Measurements from ENCODE around the gene CCDC80. TPM values are rescaled to one million over a fixed set of nuclear protein-coding genes. Genes with fewer than 3 reads are reported as not detected.

Gene CCDC80
- total and polyA plus RNA-seq, 2 of the 4 experiments (the other 2 are of a cell fraction) = 387 to 418 TPM

DNA sequence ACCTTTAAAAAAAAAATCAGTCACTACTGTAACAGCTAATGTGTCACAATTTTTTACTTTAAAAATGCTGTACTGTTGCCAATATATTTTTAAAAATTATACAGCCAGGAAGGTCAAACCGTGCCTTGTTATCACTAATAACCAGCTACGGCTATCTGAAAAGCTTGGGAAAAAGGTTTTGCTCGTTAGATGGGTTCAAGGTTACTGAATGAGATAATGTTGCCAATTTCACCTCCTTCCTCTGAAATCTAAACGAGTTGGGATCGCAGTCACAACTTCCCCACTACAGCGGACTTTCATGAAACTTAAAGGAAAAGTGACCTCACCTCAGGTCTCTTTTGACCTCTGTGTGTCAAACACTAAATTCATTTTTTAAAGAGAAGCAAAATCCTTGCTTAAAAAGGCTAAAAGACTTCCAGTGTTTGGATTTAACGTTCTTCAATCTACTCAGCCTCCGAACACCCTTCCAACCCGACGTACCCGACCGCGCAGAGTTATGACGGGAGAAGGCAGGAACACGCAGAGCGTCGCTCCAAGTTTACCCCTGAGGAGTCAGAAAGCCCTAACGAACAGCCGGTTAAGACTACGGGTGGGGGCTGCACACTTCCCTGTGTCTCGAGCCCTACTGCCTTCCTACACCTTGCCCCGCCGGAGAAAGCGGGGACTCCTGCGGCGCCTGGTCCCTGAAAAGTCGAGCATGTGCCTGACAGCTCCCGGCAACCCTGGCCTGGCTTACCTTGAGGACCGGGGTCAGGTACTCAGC lies 80.0 kb downstream of the CCDC80 start:
- Histone ChIP-seq H3K14ac (replicated peaks; ENCODE audit: low read depth, low read length) (peak overlapping the region; percentile 80), H2AFZ (replicated peaks; ENCODE audit: low read length, poor library complexity) (peak overlapping the region; percentile 99), H3K4me1 (ENCODE audit: control insufficient read depth, insufficient read depth, low read length) (peaks cover 2% of the 10 kb centered on the region; the same call in 1 of the 2 replicates), H3K9me1 (ENCODE audit: insufficient read depth, low read length) (peaks cover 3% of the 10 kb centered on the region), H3K23ac (ENCODE audit: low read depth, low read length) (peak overlapping the region; percentile 89), H3K79me1 (ENCODE audit: low read depth in 1 of 2, low read length in 2 of 2) (peaks cover 9 to 27% of the 10 kb centered on the region in 2 experiments), H3K4ac (ENCODE audit: low read depth, low read length) (peak overlapping the region; percentile 87), H4K91ac (ENCODE audit: insufficient read depth, low read depth, low read length) (peak overlapping the region; percentile 27; the same call in 1 of the 2 replicates), H3K27me3 (ENCODE audit: control insufficient read depth, insufficient read depth, low read length) (no peaks in the 10 kb centered on the region), H2BK15ac (ENCODE audit: low read depth, low read length) (no peak overlapping the region), H3K4me2 (ENCODE audit: low read depth, low read length) (peak overlapping the region; percentile 94), H4K5ac (ENCODE audit: low read depth, low read length) (peak overlapping the region; percentile 53; the same call in 1 of the 2 replicates), H3K56ac (ENCODE audit: extremely low read depth, insufficient read depth, low read length) (peak overlapping the region; percentile 87), H4K20me1 (ENCODE audit: insufficient read depth, low read length) (peaks cover 2% of the 10 kb centered on the region), H2AK5ac (ENCODE audit: low read depth, low read length) (no peak overlapping the region), H3K27ac (ENCODE audit: insufficient read depth, low read length) (peak overlapping the region; percentile 85), H3K9ac (ENCODE audit: low read depth, low read length) (peak overlapping the region; percentile 83), H3K4me3 (ENCODE audit: insufficient read depth, low read depth, low read length) (peak overlapping the region; percentile 56), H2BK20ac (ENCODE audit: low read depth, low read length) (no peak overlapping the region), H3K36me3 (ENCODE audit: control insufficient read depth, insufficient read depth, low read length) (peaks cover 3% of the 10 kb centered on the region; the same call in 1 of the 2 replicates), H3K18ac (ENCODE audit: low read depth, low read length) (no peak overlapping the region; the same call in 1 of the 2 replicates), H3K9me3 (ENCODE audit: control insufficient read depth, insufficient read depth, low read length) (no peaks in the 10 kb centered on the region), H2BK5ac (ENCODE audit: low read depth, low read length, poor library complexity, severe bottlenecking) (peak overlapping the region; percentile 69), H2BK120ac (ENCODE audit: low read depth, low read length) (peak overlapping the region; percentile 18; the same call in 1 of the 2 replicates), H4K8ac (ENCODE audit: low read depth in 2 of 2, low read length in 2 of 2) (peak overlapping the region; percentile 79 to 90), H2AK9ac (replicated peaks; ENCODE audit: low read depth, low read length, poor library complexity) (peak overlapping the region; percentile 97)
- CTCF ChIA-PET = interaction anchor here (0.6 kb wide), 2 partner anchors 262 to 452 kb away, joined by 3 to 4 read pairs; no protein-coding TSS in a partner anchor
- intact Hi-C loops (cut with micrococcal nuclease) (no loop called here), dilution Hi-C loops (cut with HindIII; ENCODE audit: low sequenced_read_pairs, unreplicated experiment) (no loop called here), in situ Hi-C loops (cut with MboI; ENCODE audit: low sequenced_read_pairs) (no loop called here)
- peak; percentile 38 for ATAC-seq (ENCODE audit: low read depth)
- TSS peak; percentile 37 for BruUV-seq (replicated peaks)
- TF ChIP-seq POLR2A (IDR thresholded peaks at IDR 0.05; ENCODE audit: low read depth, low read length) (peak; percentile 43; the same call in 1 of the 2 replicates), MAFK (IDR thresholded peaks at IDR 0.05; ENCODE audit: low read depth, low read length) (no peak), MAZ (IDR thresholded peaks at IDR 0.05; ENCODE audit: borderline replicate concordance, low read depth, low read length) (no peak), RAD21 (IDR thresholded peaks at IDR 0.05; ENCODE audit: low read length) (no peak), SMC3 (IDR thresholded peaks at IDR 0.05; ENCODE audit: low read depth, low read length) (no peak)
- TF ChIP-seq, protein P1, sequence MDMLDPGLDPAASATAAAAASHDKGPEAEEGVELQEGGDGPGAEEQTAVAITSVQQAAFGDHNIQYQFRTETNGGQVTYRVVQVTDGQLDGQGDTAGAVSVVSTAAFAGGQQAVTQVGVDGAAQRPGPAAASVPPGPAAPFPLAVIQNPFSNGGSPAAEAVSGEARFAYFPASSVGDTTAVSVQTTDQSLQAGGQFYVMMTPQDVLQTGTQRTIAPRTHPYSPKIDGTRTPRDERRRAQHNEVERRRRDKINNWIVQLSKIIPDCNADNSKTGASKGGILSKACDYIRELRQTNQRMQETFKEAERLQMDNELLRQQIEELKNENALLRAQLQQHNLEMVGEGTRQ (IDR thresholded peaks at IDR 0.05; ENCODE audit: low read depth, low read length) = no peak
- TF ChIP-seq, protein P2, sequence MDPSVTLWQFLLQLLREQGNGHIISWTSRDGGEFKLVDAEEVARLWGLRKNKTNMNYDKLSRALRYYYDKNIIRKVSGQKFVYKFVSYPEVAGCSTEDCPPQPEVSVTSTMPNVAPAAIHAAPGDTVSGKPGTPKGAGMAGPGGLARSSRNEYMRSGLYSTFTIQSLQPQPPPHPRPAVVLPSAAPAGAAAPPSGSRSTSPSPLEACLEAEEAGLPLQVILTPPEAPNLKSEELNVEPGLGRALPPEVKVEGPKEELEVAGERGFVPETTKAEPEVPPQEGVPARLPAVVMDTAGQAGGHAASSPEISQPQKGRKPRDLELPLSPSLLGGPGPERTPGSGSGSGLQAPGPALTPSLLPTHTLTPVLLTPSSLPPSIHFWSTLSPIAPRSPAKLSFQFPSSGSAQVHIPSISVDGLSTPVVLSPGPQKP (IDR thresholded peaks at IDR 0.05; ENCODE audit: borderline replicate concordance, low read depth, low read length) = no peak
- TF ChIP-seq, protein P3, sequence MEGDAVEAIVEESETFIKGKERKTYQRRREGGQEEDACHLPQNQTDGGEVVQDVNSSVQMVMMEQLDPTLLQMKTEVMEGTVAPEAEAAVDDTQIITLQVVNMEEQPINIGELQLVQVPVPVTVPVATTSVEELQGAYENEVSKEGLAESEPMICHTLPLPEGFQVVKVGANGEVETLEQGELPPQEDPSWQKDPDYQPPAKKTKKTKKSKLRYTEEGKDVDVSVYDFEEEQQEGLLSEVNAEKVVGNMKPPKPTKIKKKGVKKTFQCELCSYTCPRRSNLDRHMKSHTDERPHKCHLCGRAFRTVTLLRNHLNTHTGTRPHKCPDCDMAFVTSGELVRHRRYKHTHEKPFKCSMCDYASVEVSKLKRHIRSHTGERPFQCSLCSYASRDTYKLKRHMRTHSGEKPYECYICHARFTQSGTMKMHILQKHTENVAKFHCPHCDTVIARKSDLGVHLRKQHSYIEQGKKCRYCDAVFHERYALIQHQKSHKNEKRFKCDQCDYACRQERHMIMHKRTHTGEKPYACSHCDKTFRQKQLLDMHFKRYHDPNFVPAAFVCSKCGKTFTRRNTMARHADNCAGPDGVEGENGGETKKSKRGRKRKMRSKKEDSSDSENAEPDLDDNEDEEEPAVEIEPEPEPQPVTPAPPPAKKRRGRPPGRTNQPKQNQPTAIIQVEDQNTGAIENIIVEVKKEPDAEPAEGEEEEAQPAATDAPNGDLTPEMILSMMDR (conservative IDR thresholded peaks at IDR 0.05; ENCODE audit: low read depth, low read length) = no peak
- 0% methylated on average over 8 of the region's 29 CpGs; no CpG with 5 or more reads in 1 of the 2 experiments for WGBS, 2 experiments (ENCODE audit: extremely low coverage in 2 of 2, insufficient read length in 1 of 2)
- POLR2A ChIA-PET (ENCODE audit: unreplicated experiment) = no interaction called here
- peak; percentile 87 for DNase-seq

All from IMR-90 (cell line).